ENCODE measurements around the gene SCUBE1.

Gene SCUBE1

DNA sequence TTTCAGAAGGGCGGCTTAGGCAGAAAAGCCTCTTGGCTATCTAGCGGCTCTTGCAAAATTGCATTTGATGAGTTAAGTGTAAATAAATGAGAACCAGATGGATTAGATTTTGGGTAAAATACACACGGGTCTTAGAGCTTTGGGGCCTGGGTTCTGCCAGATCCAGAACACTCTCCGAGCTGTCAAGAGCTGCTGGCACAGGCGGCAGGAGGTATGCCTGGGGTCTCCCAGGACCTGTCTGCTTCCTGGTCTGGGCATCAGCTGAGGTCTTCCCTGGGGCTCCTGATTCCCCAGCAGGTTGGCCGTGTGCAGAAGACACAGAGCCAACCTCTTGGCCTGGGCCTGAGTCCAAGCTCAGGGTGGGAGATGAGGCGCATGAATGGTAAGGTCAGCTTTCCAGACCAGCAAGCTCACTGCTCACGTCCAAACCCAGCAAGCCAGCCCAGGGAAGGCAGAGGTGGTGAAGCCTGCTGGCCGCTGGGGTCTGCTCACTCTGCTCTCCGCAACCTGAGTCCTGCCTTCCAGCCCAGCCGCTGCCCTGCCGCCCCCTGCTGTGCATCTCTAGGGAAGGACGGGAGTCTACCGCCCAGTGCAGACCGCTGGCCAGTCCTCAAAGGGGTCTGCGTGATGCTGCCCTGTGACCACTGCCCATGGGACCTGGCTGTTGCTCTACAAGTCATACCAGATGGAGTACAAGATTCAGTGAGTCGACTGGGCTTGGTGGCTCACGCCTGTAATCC lies 44.9 kb downstream of the SCUBE1 start:
- no peak overlapping the region for H3K9ac ChIP-seq (ENCODE audit: low read length)
- H3K4me1 ChIP-seq (ENCODE audit: insufficient read depth, low read length, severe bottlenecking): no peaks in the 10 kb centered on the region
- H3K27me3 ChIP-seq (ENCODE audit: insufficient read depth, low read length): peaks cover 5% of the 10 kb centered on the region
- no peak overlapping the region for H2AFZ ChIP-seq (ENCODE audit: low read length)
- no peaks in the 10 kb centered on the region for H3K79me2 ChIP-seq (ENCODE audit: insufficient read depth, low read length)
- no peaks in the 10 kb centered on the region for H3K9me3 ChIP-seq (ENCODE audit: low read length)
- no peaks in the 10 kb centered on the region for H3K9me2 ChIP-seq (ENCODE audit: low read depth, low read length)
- no peak overlapping the region for H3K4me3 ChIP-seq (ENCODE audit: low read depth, low read length, poor library complexity, severe bottlenecking)
- H3K4me2 ChIP-seq (ENCODE audit: low read length): no peak overlapping the region
- no peaks in the 10 kb centered on the region for H3F3A ChIP-seq (ENCODE audit: insufficient read depth, low read length)
- no peak overlapping the region for H3K27ac ChIP-seq (ENCODE audit: low read depth, low read length, poor library complexity, severe bottlenecking)
- TF ChIP-seq, protein P1, sequence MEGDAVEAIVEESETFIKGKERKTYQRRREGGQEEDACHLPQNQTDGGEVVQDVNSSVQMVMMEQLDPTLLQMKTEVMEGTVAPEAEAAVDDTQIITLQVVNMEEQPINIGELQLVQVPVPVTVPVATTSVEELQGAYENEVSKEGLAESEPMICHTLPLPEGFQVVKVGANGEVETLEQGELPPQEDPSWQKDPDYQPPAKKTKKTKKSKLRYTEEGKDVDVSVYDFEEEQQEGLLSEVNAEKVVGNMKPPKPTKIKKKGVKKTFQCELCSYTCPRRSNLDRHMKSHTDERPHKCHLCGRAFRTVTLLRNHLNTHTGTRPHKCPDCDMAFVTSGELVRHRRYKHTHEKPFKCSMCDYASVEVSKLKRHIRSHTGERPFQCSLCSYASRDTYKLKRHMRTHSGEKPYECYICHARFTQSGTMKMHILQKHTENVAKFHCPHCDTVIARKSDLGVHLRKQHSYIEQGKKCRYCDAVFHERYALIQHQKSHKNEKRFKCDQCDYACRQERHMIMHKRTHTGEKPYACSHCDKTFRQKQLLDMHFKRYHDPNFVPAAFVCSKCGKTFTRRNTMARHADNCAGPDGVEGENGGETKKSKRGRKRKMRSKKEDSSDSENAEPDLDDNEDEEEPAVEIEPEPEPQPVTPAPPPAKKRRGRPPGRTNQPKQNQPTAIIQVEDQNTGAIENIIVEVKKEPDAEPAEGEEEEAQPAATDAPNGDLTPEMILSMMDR (IDR thresholded peaks at IDR 0.05; ENCODE audit: low read length): no peak
- no peak for TF ChIP-seq EZH2 (IDR thresholded peaks at IDR 0.05; ENCODE audit: borderline replicate concordance, low read length)
- no peaks in the 10 kb centered on the region for H3K36me3 ChIP-seq (ENCODE audit: insufficient read depth, low read length)
- H4K20me1 ChIP-seq (ENCODE audit: insufficient read depth, low read length): no peaks in the 10 kb centered on the region

DNA sequence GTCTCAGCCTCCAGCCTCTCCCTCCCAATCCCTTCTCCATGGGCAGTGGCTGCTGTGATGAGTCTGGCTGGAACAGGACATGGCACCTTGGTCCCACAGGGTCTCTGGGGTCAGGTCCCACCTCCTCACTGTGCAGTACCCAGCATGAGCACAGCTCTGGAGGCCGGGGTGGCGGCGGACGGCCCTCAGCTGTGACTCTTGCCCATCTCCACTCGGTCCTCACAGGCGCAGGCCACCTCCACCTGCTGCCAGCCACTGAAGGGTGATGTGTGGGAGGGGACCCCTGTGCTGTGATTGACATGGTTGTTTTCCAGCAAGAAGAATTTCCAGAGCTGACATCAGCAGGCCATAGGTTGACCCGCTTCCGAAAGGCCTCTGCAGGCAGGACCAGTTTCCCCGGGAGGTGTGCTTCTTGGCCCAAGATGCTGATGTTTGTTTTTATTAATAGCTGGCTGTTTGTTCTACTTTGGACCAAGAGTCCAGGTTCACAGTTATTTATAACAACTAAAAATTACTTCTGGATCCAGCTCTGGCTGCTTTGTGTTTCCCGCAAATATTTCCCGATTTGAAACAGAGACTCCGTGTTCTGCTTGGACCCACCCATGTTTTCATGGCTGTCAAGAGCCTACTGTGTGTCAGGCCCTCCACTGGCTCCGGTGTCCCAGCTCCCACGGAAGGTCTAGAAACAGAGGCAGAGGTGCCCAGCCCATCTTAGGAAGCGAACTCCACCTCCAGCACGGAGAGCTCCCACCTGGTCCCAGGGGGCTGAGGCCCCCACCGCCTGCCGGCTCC lies 45.7 kb downstream of the SCUBE1 start:
- Histone ChIP-seq H3K9me2 (ENCODE audit: low read depth, low read length) (no peaks in the 10 kb centered on the region), H3K36me3 (ENCODE audit: insufficient read depth, low read length) (no peaks in the 10 kb centered on the region), H3K79me2 (ENCODE audit: insufficient read depth, low read length) (no peaks in the 10 kb centered on the region), H3K27me3 (ENCODE audit: insufficient read depth, low read length) (peaks cover 5% of the 10 kb centered on the region; the same call in 1 of the 2 replicates), H3K4me3 (ENCODE audit: low read depth, low read length, poor library complexity, severe bottlenecking) (no peak overlapping the region), H3K4me1 (ENCODE audit: insufficient read depth, low read length, severe bottlenecking) (no peaks in the 10 kb centered on the region), H3K9ac (ENCODE audit: low read length) (no peak overlapping the region), H3K4me2 (ENCODE audit: low read length) (no peak overlapping the region), H2AFZ (ENCODE audit: low read length) (no peak overlapping the region), H3F3A (ENCODE audit: insufficient read depth, low read length) (no peaks in the 10 kb centered on the region), H4K20me1 (ENCODE audit: insufficient read depth, low read length) (no peaks in the 10 kb centered on the region), H3K27ac (ENCODE audit: low read depth, low read length, poor library complexity, severe bottlenecking) (no peak overlapping the region), H3K9me3 (ENCODE audit: low read length) (no peaks in the 10 kb centered on the region)
- TF ChIP-seq, protein P1 (IDR thresholded peaks at IDR 0.05; ENCODE audit: low read length): no peak
- no peak for TF ChIP-seq EZH2 (IDR thresholded peaks at IDR 0.05; ENCODE audit: borderline replicate concordance, low read length)

DNA sequence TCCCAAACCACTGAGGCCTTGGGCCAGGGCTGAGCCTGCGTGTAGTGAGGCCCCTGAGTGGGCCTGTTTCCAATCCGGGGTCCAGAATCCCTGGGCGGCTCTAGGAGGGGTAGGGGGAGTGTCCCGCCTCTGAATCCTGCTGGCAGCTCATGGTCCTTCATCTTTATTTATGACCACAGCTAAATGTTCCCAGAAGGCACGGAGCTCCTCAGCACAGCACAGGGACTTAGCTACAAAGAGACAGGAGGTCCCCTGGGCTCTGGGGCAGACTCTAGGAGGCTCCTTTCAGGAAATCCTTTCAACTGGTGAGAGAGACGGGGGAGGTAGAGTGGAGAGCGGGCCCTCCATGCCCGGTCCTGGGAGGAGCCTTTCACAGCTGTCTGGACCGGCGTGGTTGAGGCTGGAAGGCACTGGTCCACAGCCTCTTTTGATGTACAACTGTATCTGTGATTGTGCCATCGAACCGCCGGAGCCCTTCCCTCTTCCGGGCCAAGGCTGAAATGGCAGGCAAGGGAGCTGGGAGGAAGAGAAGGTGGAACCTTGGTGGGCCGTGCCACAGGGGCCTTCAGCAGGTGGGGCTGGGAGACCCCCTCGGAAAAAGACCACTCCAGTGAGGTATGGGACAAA lies 46.8 kb downstream of the SCUBE1 start:
- Histone ChIP-seq H3F3A (ENCODE audit: insufficient read depth, low read length) (no peaks in the 10 kb centered on the region), H3K4me1 (ENCODE audit: insufficient read depth, low read length, severe bottlenecking) (no peaks in the 10 kb centered on the region), H3K27me3 (ENCODE audit: insufficient read depth, low read length) (peaks cover 5% of the 10 kb centered on the region; the same call in 1 of the 2 replicates), H3K9me2 (ENCODE audit: low read depth, low read length) (no peaks in the 10 kb centered on the region), H3K9me3 (ENCODE audit: low read length) (no peaks in the 10 kb centered on the region), H4K20me1 (ENCODE audit: insufficient read depth, low read length) (no peaks in the 10 kb centered on the region), H2AFZ (ENCODE audit: low read length) (no peak overlapping the region), H3K36me3 (ENCODE audit: insufficient read depth, low read length) (no peaks in the 10 kb centered on the region), H3K4me3 (ENCODE audit: low read depth, low read length, poor library complexity, severe bottlenecking) (no peak overlapping the region), H3K4me2 (ENCODE audit: low read length) (no peak overlapping the region), H3K79me2 (ENCODE audit: insufficient read depth, low read length) (no peaks in the 10 kb centered on the region), H3K9ac (ENCODE audit: low read length) (no peak overlapping the region), H3K27ac (ENCODE audit: low read depth, low read length, poor library complexity, severe bottlenecking) (no peak overlapping the region)
- TF ChIP-seq EZH2 (IDR thresholded peaks at IDR 0.05; ENCODE audit: borderline replicate concordance, low read length): no peak
- TF ChIP-seq, protein P1 (IDR thresholded peaks at IDR 0.05; ENCODE audit: low read length): no peak

All from OCI-LY1 (cell line).